Glutamatergic neuron (in vitro differentiated cells): ENCODE measurements around the gene WWOX. TPM values are rescaled to one million over a fixed set of nuclear protein-coding genes. Genes with fewer than 3 reads are reported as not detected.

ENCODE experiments used
- DNase-seq: peaks from one replicate; pipeline ENCODE4 v3.0.0; 2022
- H3K27ac Mint-ChIP-seq: one replicate; pipeline ENCODE4 v1.8.0; 2020; ENCODE audit warnings: mild to moderate bottlenecking, mixed read lengths, inconsistent platforms; ENCODE audit not compliant: unreplicated experiment
- H3K27me3 Mint-ChIP-seq: one replicate; pipeline ENCODE4 v1.8.0; 2020; ENCODE audit warnings: mild to moderate bottlenecking, moderate library complexity, mixed read lengths, inconsistent platforms; ENCODE audit not compliant: unreplicated experiment
- H3K36me3 Mint-ChIP-seq: one replicate; pipeline ENCODE4 v1.8.0; 2020; ENCODE audit warnings: mild to moderate bottlenecking, mixed read lengths, inconsistent platforms; ENCODE audit not compliant: unreplicated experiment
- H3K4me1 Mint-ChIP-seq: one replicate; pipeline ENCODE4 v1.8.0; 2020; ENCODE audit warnings: mild to moderate bottlenecking, low read depth, mixed read lengths, inconsistent platforms; ENCODE audit not compliant: unreplicated experiment
- H3K4me3 Mint-ChIP-seq: one replicate; pipeline ENCODE4 v1.8.0; 2020; ENCODE audit warnings: mild to moderate bottlenecking, mixed read lengths, inconsistent platforms; ENCODE audit not compliant: unreplicated experiment
- H3K9me3 Mint-ChIP-seq: one replicate; pipeline ENCODE4 v1.8.0; 2020; ENCODE audit warnings: mild to moderate bottlenecking, moderate library complexity, mixed read lengths, inconsistent platforms; ENCODE audit not compliant: unreplicated experiment
- total RNA-seq: library from RNA; stranded (reverse); fragmentation: NEBNext Ultra II Directional; extraction: Animal tissue kit (Norgen Biotek cat#: 25700); gene quantifications from one replicate; pipeline ENCODE4 v1.2.1, GENCODE V29; 2021; ENCODE audit not compliant: unreplicated experiment
- TF ChIP-seq, protein P1 (sequence below): fragments of 200-600 bp; sonication (generic); IDR thresholded peaks from one replicate; pipeline ENCODE4 v1.5.0; 2021; ENCODE audit not compliant: partially characterized antibody, unreplicated experiment

WWOX gene
- total RNA-seq, 1 donor from 2014 or later, result 10.3 TPM

DNA sequence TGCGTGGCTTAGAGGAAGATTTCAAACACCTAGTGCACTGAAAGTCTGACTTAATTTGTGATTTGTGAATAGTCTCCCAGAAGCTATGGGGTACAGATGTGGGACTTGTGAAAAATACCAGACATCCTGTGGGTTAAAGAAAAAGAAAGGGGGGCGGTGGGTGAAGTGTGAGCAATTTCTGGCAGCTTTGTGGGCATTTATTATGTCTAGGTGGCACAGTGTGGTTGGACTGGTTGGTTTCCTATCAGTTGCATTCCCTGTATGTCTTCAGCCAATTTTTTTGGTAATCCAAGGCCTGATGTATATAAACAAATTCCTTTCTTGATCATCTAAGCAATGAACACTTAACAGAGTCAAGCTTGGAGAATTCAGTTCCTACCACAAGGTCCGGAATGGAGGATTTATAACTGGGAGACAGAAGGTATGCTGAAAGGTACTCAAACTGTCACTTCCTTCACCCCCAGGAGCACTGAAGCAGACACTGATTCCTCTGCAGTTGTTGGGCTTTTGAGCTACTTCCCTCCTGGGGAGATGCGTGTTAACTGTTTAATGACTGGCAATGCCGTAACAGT lies 211.6 kb downstream of the WWOX start:
- DNase-seq, result no peak
- no peak overlapping the region for H3K27ac Mint-ChIP-seq
- no peaks in the 10 kb centered on the region for H3K9me3 Mint-ChIP-seq
- no peak overlapping the region for H3K4me3 Mint-ChIP-seq
- TF ChIP-seq, protein P1, sequence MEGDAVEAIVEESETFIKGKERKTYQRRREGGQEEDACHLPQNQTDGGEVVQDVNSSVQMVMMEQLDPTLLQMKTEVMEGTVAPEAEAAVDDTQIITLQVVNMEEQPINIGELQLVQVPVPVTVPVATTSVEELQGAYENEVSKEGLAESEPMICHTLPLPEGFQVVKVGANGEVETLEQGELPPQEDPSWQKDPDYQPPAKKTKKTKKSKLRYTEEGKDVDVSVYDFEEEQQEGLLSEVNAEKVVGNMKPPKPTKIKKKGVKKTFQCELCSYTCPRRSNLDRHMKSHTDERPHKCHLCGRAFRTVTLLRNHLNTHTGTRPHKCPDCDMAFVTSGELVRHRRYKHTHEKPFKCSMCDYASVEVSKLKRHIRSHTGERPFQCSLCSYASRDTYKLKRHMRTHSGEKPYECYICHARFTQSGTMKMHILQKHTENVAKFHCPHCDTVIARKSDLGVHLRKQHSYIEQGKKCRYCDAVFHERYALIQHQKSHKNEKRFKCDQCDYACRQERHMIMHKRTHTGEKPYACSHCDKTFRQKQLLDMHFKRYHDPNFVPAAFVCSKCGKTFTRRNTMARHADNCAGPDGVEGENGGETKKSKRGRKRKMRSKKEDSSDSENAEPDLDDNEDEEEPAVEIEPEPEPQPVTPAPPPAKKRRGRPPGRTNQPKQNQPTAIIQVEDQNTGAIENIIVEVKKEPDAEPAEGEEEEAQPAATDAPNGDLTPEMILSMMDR, result no peak
- no peaks in the 10 kb centered on the region for H3K36me3 Mint-ChIP-seq
- H3K4me1 Mint-ChIP-seq, result peaks cover 4% of the 10 kb centered on the region
- H3K27me3 Mint-ChIP-seq, result no peaks in the 10 kb centered on the region

DNA sequence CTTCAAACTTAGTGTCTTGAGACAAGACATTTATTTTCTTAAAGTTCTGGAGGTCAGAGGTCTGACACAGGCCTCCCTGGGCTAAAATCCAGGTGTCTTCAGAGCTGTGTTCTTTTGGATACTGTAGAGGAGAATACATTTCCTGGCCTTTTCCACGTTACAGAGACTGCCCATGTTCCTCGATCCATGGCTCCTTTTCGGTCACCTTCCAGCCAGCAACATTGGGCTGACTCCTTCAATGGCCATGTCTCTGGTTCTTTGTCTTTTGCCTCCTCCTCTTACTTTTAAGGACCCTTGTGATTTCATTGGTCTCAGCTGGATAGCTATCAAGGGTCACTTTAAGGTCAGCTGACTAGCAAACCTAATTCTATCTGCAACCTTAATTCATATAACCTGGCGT lies 212.4 kb downstream of the WWOX start:
- H3K4me3 Mint-ChIP-seq, result no peak overlapping the region
- H3K9me3 Mint-ChIP-seq, result no peaks in the 10 kb centered on the region
- H3K36me3 Mint-ChIP-seq, result no peaks in the 10 kb centered on the region
- DNase-seq, result no peak
- no peaks in the 10 kb centered on the region for H3K27me3 Mint-ChIP-seq
- no peak overlapping the region for H3K27ac Mint-ChIP-seq
- TF ChIP-seq, protein P1, result no peak
- peaks cover 4% of the 10 kb centered on the region for H3K4me1 Mint-ChIP-seq

DNA sequence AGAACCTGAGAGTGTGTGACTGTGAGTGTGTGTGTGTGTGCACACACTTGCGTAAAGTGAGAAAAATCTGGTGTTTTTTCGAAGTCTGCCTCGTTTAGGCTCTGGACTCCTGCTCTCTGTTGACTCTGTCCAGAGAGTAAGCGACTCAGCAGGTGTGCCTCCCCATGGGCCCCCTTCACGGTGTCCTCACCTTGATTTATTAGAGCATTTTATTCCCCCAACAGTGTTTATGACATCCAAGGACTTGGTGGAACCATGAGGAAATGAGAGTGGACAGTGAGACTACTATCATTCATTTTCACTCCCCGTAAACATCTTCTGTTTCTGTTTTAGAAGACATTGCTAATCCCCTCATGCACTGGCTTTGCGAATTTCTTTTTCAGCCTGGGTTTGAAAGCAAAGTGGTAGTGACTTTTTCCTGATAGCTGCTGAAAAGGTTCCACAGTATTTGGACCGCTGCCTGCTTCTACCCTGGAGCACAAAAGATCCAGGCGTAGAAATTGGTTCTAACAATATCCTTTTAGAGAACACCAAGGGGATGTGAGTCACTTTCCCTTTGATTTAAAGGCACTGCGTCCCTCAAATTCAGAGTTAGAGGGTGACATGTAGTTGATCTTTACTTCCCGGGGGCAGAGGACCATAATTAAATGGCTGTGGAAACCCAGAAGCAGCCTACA lies 218.2 kb downstream of the WWOX start:
- TF ChIP-seq, protein P1, result no peak
- DNase-seq, result no peak
- H3K27ac Mint-ChIP-seq, result no peak overlapping the region

DNA sequence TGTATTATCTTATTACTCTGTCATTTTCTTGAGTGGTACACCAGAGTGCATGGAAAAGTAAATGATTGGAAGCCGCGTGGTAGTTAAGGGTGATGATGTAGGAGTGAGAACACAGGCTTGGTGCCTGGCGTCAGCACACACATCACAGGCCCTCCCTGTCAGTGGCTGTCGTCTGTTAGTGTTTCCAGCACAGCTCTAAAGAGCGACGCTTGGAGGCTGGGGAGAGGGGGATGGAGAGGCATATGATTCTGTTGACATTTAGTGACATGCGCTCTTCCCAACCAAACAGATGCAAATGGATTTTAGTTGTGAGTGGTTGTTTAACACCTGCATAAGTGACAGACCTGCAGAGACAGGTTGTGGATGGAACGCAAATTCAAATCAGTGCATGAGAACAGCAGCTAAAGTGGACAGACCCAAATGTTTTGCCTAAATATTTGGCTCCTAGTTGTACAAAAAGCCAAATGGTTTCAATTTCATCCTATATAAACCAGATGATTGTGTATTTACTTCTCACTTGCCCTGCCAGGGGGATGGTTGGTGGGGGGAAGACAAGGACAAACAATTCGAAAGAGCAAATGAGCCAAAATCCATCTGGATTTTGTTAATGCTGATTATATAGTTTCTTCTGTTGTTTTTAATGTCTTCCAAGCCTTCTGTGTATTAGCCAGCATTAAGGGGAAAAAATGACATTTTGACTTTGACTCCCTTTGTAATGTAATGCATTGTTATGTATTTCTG lies 222.3 kb downstream of the WWOX start:
- Mint-ChIP-seq H3K4me1 (peaks cover 5% of the 10 kb centered on the region), H3K27me3 (no peaks in the 10 kb centered on the region), H3K36me3 (no peaks in the 10 kb centered on the region), H3K4me3 (no peak overlapping the region), H3K27ac (no peak overlapping the region), H3K9me3 (no peaks in the 10 kb centered on the region)
- TF ChIP-seq, protein P1, result no peak
- DNase-seq, result peak; percentile 22

More for the DNA sequence above, 218.2 kb downstream of the WWOX start:
- Mint-ChIP-seq H3K9me3 (no peaks in the 10 kb centered on the region), H3K36me3 (no peaks in the 10 kb centered on the region), H3K27me3 (no peaks in the 10 kb centered on the region), H3K4me1 (peaks cover 5% of the 10 kb centered on the region), H3K4me3 (no peak overlapping the region)

DNA sequence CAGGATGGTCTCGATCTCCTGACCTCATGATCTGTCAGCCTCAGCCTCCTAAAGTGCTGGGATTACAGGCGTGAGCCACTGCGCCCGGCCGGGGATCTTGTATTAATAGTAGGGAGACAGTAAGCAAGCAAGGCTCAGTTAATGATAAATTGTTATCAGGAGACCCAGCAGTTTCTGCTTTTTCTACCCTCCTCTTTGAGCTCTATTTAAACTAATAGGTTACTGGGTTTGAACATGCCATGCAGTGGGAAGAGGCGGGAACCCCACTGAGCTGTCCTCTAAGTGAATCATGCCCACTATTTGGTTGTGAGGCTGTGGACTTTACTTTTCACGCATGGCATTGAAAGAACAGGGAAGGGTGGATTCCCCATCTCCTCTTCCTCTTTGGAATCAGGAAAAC lies 223.9 kb downstream of the WWOX start:
- DNase-seq, result no peak
- Mint-ChIP-seq H3K27ac (no peak overlapping the region), H3K36me3 (no peaks in the 10 kb centered on the region), H3K27me3 (no peaks in the 10 kb centered on the region), H3K4me3 (no peak overlapping the region), H3K9me3 (no peaks in the 10 kb centered on the region), H3K4me1 (peaks cover 5% of the 10 kb centered on the region)
- TF ChIP-seq, protein P1, result no peak
